ENCODE results near the gene MAP4K2. TPM values are rescaled to one million over a fixed set of nuclear protein-coding genes. Genes with fewer than 3 reads are reported as not detected.
A peak's percentile ranks its signal among the peaks of the same experiment; 100 is the strongest.

The MAP4K2 gene
- total and polyA plus RNA-seq, 12 donors: 6.4 to 57.7 (median 19.0) TPM

DNA sequence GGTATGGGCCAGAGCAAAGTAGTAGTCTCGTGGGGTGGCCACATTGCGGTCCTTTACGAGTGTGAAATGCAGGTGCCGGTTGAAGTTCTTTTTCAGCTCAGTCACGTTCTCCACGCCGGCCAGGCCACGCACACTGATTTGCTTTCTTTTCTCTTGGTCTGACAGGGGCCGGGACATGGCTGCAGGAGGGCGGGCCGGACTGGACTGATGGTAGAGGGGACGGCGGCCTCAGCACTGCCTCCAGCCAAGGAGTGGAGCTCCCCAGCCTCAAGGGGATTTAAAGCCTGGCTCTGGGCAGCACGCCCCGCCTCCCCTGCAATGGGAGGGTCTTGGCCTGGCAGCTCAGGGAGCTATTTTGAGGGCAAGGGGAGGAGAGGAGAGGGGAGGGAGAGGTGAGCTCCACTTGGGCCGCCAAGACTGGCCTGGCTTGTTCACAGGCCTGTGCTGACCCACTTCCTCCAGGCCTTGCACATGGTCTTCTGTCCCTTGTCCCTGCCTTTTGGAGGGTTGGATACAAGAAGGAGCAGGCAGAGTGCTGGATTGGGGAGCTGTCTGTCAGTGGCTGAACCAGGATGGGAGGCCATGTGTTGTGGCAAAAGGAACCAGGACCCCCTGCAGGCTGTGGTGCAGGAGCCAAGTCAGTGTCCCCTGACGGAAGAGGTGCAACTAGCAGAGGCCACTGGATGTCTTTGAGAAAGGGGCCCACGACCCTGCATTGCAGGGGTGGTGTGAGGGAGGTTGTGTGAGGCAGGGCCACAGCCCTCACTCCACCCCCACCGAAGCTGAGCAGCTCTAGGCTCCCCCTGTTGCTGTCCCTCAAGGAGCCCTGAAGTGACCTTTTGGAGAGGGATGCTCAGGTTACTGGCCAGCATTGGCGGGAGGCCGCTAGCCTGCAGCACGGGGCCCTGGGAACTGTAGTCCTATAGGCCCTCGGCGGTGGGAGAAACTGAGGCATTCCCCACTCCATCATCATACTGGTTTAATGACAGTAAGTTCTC, 43.0 kb downstream of the MAP4K2 start, which contains the start of gene PYGM:
PYGM (minus strand) TSS at position 253 of the 998 bp plus-strand sequence; CDS start at position 177, 76 bp downstream.
- 52 to 66% (median 59%) methylated on average over 16 to 24 of the region's 24 CpGs for WGBS, 4 donors
- intact Hi-C loops (cut with DNase I): no loop called here

DNA sequence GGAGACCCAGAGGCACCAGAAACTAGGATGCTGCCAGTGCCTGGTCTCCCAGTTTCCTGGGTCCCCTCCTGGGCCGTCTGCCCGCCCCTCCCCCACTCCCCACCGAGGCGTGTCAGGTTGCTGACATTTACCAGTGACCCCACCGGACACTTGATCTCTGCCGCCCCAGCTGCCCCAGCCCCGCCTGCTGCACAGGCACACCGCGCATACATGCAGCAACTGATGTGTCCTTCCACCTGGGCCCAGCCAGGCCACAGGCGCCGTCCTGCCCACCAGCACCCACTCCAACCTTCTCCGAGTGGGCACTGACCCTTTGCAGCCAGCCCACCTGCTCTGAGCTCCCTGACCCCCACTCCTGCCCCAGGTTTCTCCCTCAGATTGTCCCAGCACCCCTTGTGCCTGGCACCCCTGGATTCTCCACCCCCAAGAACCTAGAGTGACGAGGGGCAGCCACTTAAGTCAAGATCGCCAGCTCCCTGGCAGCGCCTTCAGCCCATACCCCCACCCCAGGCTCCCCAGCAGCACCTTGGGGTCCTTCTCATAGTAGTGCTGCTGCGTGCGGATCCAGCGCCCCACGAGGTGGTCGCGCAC, 43.8 kb downstream of the MAP4K2 start:
- intact Hi-C loops (cut with DNase I): no loop called here
- no peaks in the 10 kb centered on the region for H3K27me3 ChIP-seq
- DNase-seq: peak in 1 of 7 donors; percentile 28
- peak overlapping the region in 1 of 4 donors; percentile 10 for H3K4me3 ChIP-seq
- peaks cover 0 to 14% of the 10 kb centered on the region in 2 donors for H3K36me3 ChIP-seq (replicated peaks in 1 of 2)
- no peaks in the 10 kb centered on the region for H3K9me3 ChIP-seq (replicated peaks in 1 of 3)
- WGBS, 4 donors: 62 to 78% (median 65%) methylated on average over 15 to 21 of the region's 21 CpGs
- peak overlapping the region in 3 of 5 donors; percentile 6 to 80 (median 56) for H3K27ac ChIP-seq
- TF ChIP-seq POLR2A (IDR thresholded peaks at IDR 0.05): no peak
- TF ChIP-seq, protein P1, sequence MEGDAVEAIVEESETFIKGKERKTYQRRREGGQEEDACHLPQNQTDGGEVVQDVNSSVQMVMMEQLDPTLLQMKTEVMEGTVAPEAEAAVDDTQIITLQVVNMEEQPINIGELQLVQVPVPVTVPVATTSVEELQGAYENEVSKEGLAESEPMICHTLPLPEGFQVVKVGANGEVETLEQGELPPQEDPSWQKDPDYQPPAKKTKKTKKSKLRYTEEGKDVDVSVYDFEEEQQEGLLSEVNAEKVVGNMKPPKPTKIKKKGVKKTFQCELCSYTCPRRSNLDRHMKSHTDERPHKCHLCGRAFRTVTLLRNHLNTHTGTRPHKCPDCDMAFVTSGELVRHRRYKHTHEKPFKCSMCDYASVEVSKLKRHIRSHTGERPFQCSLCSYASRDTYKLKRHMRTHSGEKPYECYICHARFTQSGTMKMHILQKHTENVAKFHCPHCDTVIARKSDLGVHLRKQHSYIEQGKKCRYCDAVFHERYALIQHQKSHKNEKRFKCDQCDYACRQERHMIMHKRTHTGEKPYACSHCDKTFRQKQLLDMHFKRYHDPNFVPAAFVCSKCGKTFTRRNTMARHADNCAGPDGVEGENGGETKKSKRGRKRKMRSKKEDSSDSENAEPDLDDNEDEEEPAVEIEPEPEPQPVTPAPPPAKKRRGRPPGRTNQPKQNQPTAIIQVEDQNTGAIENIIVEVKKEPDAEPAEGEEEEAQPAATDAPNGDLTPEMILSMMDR (IDR thresholded peaks at IDR 0.05): no peak
- peaks cover 22 to 49% of the 10 kb centered on the region in 2 donors for H3K4me1 ChIP-seq (replicated peaks in 1 of 2)

More for the DNA sequence above, 43.0 kb downstream of the MAP4K2 start, which contains the start of gene PYGM:
- H3K36me3 ChIP-seq (replicated peaks in 1 of 2): peaks cover 0 to 22% of the 10 kb centered on the region in 2 donors
- H3K4me1 ChIP-seq (replicated peaks in 1 of 2): peaks cover 27 to 57% of the 10 kb centered on the region in 2 donors
- peak within 1 kb of the TSS in 3 of 5 donors; percentile 6 to 80 (median 56) for H3K27ac ChIP-seq
- no peaks in the 10 kb centered on the region for H3K27me3 ChIP-seq
- TF ChIP-seq, protein P1 (IDR thresholded peaks at IDR 0.05): no peak
- no peak for TF ChIP-seq POLR2A (IDR thresholded peaks at IDR 0.05)
- peak within 1 kb of the TSS in 1 of 4 donors; percentile 10 for H3K4me3 ChIP-seq
- no peaks in the 10 kb centered on the region for H3K9me3 ChIP-seq (replicated peaks in 1 of 3)
- peak in 6 of 7 donors; percentile 29 to 82 (median 58) for DNase-seq

DNA sequence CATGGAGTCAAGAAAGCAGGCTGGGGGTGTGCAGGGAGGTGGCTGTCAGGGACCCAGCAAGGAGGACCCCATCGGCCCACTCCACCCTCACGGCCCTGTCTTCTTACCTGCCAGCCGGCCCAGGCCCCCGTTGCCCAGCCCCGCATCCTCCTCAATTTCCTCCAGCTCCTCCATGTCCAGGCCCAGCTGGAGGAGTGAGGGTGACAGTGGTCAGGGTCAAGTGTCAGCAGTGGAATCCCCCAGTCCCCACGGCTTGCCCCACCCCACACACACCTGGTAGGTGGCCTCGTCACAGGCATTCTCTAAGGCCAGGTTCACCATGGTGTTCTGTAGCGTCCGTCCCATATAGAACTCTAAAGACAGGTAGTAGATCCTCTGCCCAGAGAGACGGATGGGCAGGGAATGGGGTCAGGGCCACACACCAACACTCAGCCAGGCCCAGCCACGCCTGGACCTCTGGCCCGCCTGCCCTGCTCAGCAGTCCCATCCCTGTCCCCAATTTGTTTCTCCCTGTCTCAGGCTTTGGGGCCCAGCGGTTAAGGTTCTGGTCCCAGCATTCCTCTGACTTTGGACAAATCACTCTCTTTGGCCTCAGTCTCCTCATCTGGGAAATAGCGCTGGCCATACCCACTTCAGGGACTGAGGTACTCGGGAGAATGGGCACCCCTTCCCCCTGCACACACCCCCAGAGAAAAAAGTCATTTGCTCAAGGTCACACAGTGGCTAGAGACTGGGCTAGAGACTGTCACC, 44.5 kb downstream of the MAP4K2 start:
- 69 to 77% (median 75%) methylated on average over 9 to 15 of the region's 15 CpGs for WGBS, 4 donors
- H3K4me3 ChIP-seq: no peak overlapping the region
- TF ChIP-seq, protein P1 (IDR thresholded peaks at IDR 0.05): no peak
- no peaks in the 10 kb centered on the region for H3K27me3 ChIP-seq
- peak in 2 of 7 donors; percentile 13 to 15 for DNase-seq
- peaks cover 0 to 7% of the 10 kb centered on the region in 2 donors for H3K36me3 ChIP-seq (replicated peaks in 1 of 2)
- intact Hi-C loops (cut with DNase I): no loop called here
- H3K27ac ChIP-seq: peak overlapping the region in 1 of 5 donors; percentile 80
- H3K4me1 ChIP-seq (replicated peaks in 1 of 2): peaks cover 15 to 41% of the 10 kb centered on the region in 2 donors
- no peaks in the 10 kb centered on the region for H3K9me3 ChIP-seq (replicated peaks in 1 of 3)
